ENCODE results near the gene PLXNA1. TPM values are rescaled to one million over a fixed set of nuclear protein-coding genes. Genes with fewer than 3 reads are reported as not detected.

Gene PLXNA1
- total RNA-seq, 1 experiment from 2014 or later, result 30.3 TPM

DNA sequence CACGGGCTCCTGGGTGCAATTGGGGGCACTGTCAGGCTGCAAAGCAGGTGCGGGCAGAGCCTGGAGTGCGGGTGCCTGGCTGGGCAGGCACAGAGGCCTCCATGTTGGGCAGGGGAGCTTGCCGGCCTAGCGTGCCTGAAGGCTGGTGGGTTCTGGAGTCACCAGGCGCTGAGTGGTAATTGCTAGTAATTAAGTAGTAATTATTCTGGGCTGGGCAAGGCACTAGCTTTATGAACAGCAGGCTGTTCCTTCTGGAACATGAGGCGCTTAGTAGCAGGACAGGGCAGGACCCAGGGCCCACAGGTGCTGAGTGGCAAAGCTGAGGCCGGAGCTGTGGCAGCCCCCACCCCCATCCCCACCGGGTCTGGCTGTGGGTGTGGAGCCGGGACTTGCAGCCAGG, 25.3 kb downstream of the PLXNA1 start:
- RAD21 ChIA-PET (ENCODE audit: low non-redundant PET in 1 of 2, low total read pairs in 2 of 2, uncharacterized antibody in 2 of 2, unreplicated experiment in 2 of 2), result no interaction called here
- no peak overlapping the region for H3K4me2 ChIP-seq (ENCODE audit: low read length)
- POLR2A ChIA-PET, result no interaction called here
- DNase-seq (ENCODE audit: low read depth, low spot score) (no peak), ATAC-seq (no peak)
- H3K9me3 ChIP-seq (ENCODE audit: control insufficient read depth in 1 of 2, insufficient read depth in 1 of 2, low read depth in 1 of 2, low read length in 2 of 2), result no peaks in the 10 kb centered on the region
- H3K4me3 ChIP-seq (replicated peaks in 1 of 2; ENCODE audit: low read depth in 1 of 2, low read length in 2 of 2), result no peak overlapping the region
- intact Hi-C loops (cut with micrococcal nuclease), result no loop called here
- H3K79me2 ChIP-seq (ENCODE audit: insufficient read depth, low read length), result 0 out of 2 replicates have a peak, but pooled peaks cover 3% of the 10 kb centered on the region
- H3K27ac ChIP-seq (ENCODE audit: low read depth, low read length), result no peak overlapping the region
- no peak overlapping the region for H2AFZ ChIP-seq (ENCODE audit: low read depth, low read length, poor library complexity, severe bottlenecking)
- CTCF ChIA-PET, result no interaction called here
- no peaks in the 10 kb centered on the region for H4K20me1 ChIP-seq (ENCODE audit: insufficient read depth)
- peaks cover 0 to 3% of the 10 kb centered on the region in 2 experiments; a peak in 1 of 4 replicates for H3K4me1 ChIP-seq (ENCODE audit: control insufficient read depth in 1 of 2, insufficient read depth in 2 of 2, low read length in 2 of 2)
- no TSS peak for BruUV-seq (replicated peaks)
- TF ChIP-seq, protein P1, sequence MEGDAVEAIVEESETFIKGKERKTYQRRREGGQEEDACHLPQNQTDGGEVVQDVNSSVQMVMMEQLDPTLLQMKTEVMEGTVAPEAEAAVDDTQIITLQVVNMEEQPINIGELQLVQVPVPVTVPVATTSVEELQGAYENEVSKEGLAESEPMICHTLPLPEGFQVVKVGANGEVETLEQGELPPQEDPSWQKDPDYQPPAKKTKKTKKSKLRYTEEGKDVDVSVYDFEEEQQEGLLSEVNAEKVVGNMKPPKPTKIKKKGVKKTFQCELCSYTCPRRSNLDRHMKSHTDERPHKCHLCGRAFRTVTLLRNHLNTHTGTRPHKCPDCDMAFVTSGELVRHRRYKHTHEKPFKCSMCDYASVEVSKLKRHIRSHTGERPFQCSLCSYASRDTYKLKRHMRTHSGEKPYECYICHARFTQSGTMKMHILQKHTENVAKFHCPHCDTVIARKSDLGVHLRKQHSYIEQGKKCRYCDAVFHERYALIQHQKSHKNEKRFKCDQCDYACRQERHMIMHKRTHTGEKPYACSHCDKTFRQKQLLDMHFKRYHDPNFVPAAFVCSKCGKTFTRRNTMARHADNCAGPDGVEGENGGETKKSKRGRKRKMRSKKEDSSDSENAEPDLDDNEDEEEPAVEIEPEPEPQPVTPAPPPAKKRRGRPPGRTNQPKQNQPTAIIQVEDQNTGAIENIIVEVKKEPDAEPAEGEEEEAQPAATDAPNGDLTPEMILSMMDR (IDR thresholded peaks at IDR 0.05 in 2 of 3, conservative IDR thresholded peaks at IDR 0.05 in 1 of 3; ENCODE audit: borderline replicate concordance in 1 of 3, insufficient read depth in 1 of 3, low read depth in 2 of 3, low read length in 2 of 3), result no peak
- TF ChIP-seq, protein P2, sequence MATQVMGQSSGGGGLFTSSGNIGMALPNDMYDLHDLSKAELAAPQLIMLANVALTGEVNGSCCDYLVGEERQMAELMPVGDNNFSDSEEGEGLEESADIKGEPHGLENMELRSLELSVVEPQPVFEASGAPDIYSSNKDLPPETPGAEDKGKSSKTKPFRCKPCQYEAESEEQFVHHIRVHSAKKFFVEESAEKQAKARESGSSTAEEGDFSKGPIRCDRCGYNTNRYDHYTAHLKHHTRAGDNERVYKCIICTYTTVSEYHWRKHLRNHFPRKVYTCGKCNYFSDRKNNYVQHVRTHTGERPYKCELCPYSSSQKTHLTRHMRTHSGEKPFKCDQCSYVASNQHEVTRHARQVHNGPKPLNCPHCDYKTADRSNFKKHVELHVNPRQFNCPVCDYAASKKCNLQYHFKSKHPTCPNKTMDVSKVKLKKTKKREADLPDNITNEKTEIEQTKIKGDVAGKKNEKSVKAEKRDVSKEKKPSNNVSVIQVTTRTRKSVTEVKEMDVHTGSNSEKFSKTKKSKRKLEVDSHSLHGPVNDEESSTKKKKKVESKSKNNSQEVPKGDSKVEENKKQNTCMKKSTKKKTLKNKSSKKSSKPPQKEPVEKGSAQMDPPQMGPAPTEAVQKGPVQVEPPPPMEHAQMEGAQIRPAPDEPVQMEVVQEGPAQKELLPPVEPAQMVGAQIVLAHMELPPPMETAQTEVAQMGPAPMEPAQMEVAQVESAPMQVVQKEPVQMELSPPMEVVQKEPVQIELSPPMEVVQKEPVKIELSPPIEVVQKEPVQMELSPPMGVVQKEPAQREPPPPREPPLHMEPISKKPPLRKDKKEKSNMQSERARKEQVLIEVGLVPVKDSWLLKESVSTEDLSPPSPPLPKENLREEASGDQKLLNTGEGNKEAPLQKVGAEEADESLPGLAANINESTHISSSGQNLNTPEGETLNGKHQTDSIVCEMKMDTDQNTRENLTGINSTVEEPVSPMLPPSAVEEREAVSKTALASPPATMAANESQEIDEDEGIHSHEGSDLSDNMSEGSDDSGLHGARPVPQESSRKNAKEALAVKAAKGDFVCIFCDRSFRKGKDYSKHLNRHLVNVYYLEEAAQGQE (IDR thresholded peaks at IDR 0.05; ENCODE audit: low read depth), result no peak
- TF ChIP-seq, protein P3, sequence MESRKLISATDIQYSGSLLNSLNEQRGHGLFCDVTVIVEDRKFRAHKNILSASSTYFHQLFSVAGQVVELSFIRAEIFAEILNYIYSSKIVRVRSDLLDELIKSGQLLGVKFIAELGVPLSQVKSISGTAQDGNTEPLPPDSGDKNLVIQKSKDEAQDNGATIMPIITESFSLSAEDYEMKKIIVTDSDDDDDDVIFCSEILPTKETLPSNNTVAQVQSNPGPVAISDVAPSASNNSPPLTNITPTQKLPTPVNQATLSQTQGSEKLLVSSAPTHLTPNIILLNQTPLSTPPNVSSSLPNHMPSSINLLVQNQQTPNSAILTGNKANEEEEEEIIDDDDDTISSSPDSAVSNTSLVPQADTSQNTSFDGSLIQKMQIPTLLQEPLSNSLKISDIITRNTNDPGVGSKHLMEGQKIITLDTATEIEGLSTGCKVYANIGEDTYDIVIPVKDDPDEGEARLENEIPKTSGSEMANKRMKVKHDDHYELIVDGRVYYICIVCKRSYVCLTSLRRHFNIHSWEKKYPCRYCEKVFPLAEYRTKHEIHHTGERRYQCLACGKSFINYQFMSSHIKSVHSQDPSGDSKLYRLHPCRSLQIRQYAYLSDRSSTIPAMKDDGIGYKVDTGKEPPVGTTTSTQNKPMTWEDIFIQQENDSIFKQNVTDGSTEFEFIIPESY (IDR thresholded peaks at IDR 0.05; ENCODE audit: extremely low read depth, insufficient replicate concordance, low read length), result no peak
- TF ChIP-seq SIN3A (IDR thresholded peaks at IDR 0.05; ENCODE audit: low read depth) (no peak), FOSL1 (IDR thresholded peaks at IDR 0.05; ENCODE audit: low read depth) (no peak), RAD21 (IDR thresholded peaks at IDR 0.05; ENCODE audit: low read depth) (no peak), SRF (IDR thresholded peaks at IDR 0.05; ENCODE audit: low read depth) (no peak), EGR1 (IDR thresholded peaks at IDR 0.05; ENCODE audit: low read depth) (no peak), YY1 (IDR thresholded peaks at IDR 0.05; ENCODE audit: extremely low read depth, insufficient replicate concordance, low read depth, low read length) (no peak), JUND (IDR thresholded peaks at IDR 0.05) (no peak), EZH2phosphoT487 (IDR thresholded peaks at IDR 0.05; ENCODE audit: borderline replicate concordance) (no peak), SP1 (IDR thresholded peaks at IDR 0.05; ENCODE audit: low read depth) (no peak)
- TF ChIP-seq, protein P4, sequence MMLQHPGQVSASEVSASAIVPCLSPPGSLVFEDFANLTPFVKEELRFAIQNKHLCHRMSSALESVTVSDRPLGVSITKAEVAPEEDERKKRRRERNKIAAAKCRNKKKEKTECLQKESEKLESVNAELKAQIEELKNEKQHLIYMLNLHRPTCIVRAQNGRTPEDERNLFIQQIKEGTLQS (IDR thresholded peaks at IDR 0.05), result no peak
- H3K9me2 ChIP-seq (ENCODE audit: insufficient read depth), result no peaks in the 10 kb centered on the region
- H3K27me3 ChIP-seq (ENCODE audit: insufficient read depth, low read length), result no peaks in the 10 kb centered on the region
- H3K36me3 ChIP-seq (ENCODE audit: control insufficient read depth in 1 of 2, insufficient read depth in 2 of 2, low read length in 2 of 2), result 0 out of 4 replicates have a peak, but pooled peaks cover 0 to 4% of the 10 kb centered on the region in 2 experiments
- H3K9ac ChIP-seq (ENCODE audit: low read length), result no peak overlapping the region
